Common myeloid progenitor, CD34-positive (primary cell): ENCODE data around the gene TMEM184B.

ENCODE experiments used
- CTCF ChIA-PET: fragments of 350-600 bp; sonication (Branson Sonifier 250); formaldehyde crosslinking; loops from one replicate; lab custom pipeline; 2021; ENCODE audit warnings: antibody characterized with exemption; lab: Charles Lee
- POLR2A ChIA-PET: fragments of 350-600 bp; sonication (Branson Sonifier 250); formaldehyde crosslinking; loops from one replicate; lab custom pipeline; 2021; ENCODE audit warnings: antibody characterized with exemption; lab: Charles Lee
- DNase-seq, 3 donors: peaks; one replicate each; pipeline versions ENCODE4 v3.0.0 to v3.0.0-alpha.2; 2013
- H3K27ac ChIP-seq, 2 experiments: 1 replicate in 1 of 2; 2 replicates in 1 of 2; pipeline ENCODE4 v1.7.0; 2013; ENCODE audit warnings: inconsistent platforms in 2 of 2, low read length in 2 of 2, mild to moderate bottlenecking in 2 of 2, low read depth in 1 of 2, moderate library complexity in 1 of 2; ENCODE audit not compliant: severe bottlenecking in 2 of 2, insufficient read depth in 1 of 2, poor library complexity in 1 of 2
- H3K27me3 ChIP-seq, 5 experiments: replicated peaks in 2 of 5; 1 replicate in 3 of 5; 2 replicates in 2 of 5; pipeline versions ENCODE4 v1.6.1 to v1.7.0; 2013; ENCODE audit warnings: low read length in 4 of 5, mild to moderate bottlenecking in 2 of 5, moderate library complexity in 2 of 5, inconsistent platforms in 1 of 5; ENCODE audit not compliant: insufficient read depth in 5 of 5, control insufficient read depth in 4 of 5
- H3K36me3 ChIP-seq, 4 experiments: 1 replicate in 2 of 4; 2 replicates in 2 of 4; pipeline versions ENCODE4 v1.6.1 to v1.7.0; 2013; ENCODE audit warnings: low read length in 3 of 4, control low read depth in 1 of 4, mild to moderate bottlenecking in 1 of 4; ENCODE audit not compliant: control insufficient read depth in 4 of 4, insufficient read depth in 4 of 4
- H3K4me1 ChIP-seq, 4 experiments: 1 replicate in 3 of 4; 2 replicates in 1 of 4; pipeline versions ENCODE4 v1.6.1 to v1.7.1; 2013; ENCODE audit warnings: low read length in 3 of 4, mild to moderate bottlenecking in 3 of 4, control low read depth in 1 of 4, inconsistent platforms in 1 of 4, moderate library complexity in 1 of 4; ENCODE audit not compliant: control insufficient read depth in 4 of 4, insufficient read depth in 4 of 4; ENCODE audit errors: control extremely low read depth in 1 of 4
- H3K4me3 ChIP-seq, 7 experiments: 1 replicate in 4 of 7; 2 replicates in 3 of 7; pipeline versions ENCODE4 v1.5.1 to v1.7.0; 2013; ENCODE audit warnings: mild to moderate bottlenecking in 7 of 7, low read length in 6 of 7, moderate library complexity in 6 of 7, inconsistent platforms in 2 of 7, low read depth in 2 of 7, control low read depth in 1 of 7; ENCODE audit not compliant: insufficient read depth in 4 of 7, control insufficient read depth in 1 of 7; ENCODE audit errors: extremely low read depth in 1 of 7
- H3K9me3 ChIP-seq, 5 experiments: 1 replicate in 4 of 5; 2 replicates in 1 of 5; pipeline versions ENCODE4 v1.6.1 to v1.7.1; 2013; ENCODE audit warnings: low read length in 4 of 5, mild to moderate bottlenecking in 2 of 5, inconsistent platforms in 1 of 5, low read depth in 1 of 5, moderate library complexity in 1 of 5; ENCODE audit not compliant: control insufficient read depth in 4 of 5, insufficient read depth in 2 of 5; ENCODE audit errors: control extremely low read depth in 1 of 5
- WGBS: methylation state at CpG from one replicate; pipeline ENCODE4 v1.1.5; 2013; ENCODE audit not compliant: insufficient coverage; 5-methylcytosine and 5-hydroxymethylcytosine counted together

The TMEM184B gene

DNA sequence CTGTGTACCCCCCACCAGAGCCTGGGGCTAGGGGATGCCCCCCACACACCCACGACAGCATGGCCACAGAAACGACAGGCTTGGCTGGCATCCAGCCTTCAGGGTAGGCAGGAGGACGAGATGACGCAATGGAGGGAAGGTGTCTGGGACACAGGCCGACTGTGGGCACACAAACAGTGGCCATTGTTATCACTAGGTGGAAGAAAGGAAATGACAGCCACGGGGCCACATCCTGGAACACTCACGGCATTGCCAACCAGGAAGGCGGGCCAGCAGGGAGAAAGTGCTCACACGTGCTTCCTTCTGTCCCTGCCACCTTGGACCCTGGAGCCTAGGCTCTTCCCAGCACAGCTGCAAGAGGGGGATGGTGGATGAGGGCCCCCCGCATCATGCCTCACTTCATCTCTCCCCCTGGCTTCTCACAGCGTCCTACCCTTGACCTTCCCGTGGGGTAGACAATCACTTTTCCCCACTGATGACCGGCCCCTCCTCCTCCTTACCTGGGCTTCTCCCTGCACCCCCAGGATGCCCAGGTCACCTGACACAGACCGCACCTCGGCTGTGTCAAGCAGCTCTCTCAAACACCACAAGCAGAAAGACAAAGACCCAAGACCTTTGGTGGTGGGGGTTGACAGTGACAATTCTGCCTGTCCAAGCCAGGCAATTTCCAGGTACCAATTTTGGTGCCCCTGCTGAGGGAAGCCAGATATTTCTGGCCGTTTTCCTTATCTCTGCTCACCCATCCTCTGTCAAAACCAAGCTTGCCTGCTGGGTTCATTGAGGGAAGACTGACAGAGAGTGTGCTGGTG is 99.8 kb downstream of the TMEM184B start:
- peak overlapping the region; percentile 67 to 75 for H3K27ac ChIP-seq

DNA sequence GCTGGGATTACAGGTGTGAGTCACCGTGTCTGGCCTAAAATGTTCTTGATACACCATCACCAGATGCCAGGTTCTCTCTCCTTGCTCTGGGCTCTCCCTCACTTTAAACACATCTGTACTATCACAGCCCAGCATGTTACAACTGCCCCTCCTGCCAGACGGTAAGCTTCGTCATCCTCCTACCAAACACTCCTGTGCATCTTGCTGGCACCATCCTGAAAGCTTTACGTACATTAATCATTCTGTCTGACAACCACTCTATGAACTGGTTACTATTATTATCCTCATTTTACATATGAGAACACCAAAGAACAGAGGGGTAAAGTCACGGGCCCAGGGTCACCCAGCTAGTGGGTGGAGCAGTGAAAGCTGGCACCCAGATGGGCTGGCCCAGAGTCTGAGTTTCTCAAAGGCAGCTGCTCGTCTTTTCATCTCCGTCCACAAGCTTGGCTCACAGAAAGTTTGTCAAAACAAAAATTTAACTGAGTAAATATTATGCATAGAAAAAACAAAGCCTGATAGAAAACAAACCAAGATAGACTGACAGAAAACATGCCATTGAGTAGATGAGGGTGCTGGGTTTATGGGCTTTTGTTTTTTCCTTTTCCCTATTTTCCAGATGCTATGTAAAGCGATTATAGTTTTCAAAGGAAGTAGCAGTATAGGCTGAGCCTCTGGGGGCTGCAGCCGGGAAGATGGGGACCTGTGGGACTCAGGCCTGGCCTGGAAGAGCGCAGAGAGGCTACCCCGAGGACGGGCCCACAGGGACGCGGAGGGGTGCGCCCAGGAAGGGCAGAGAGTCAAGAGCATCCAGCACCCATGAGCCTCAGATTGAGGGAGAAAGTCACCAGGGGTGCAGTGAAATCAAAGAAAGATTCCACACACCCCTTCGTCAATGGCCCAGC is 100.6 kb downstream of the TMEM184B start:
- Histone ChIP-seq H3K36me3 (peaks cover 0 to 17% (median 4%) of the 10 kb centered on the region in 4 experiments), H3K27ac (peak overlapping the region; percentile 51 to 75), H3K4me3 (peak overlapping the region in 2 of 7 experiments; percentile 4 to 17), H3K27me3 (no peaks in the 10 kb centered on the region), H3K9me3 (no peaks in the 10 kb centered on the region), H3K4me1 (peaks cover 0 to 55% (median 46%) of the 10 kb centered on the region in 4 experiments)
- 75% methylated on average over 10 of the region's 16 CpGs for WGBS
- POLR2A ChIA-PET, result interaction anchor here (0.5 to 1.5 kb wide), 5 partner anchors 8 to 35 kb away, joined by 3 to 5 read pairs (median 4); partner anchors contain the start of gene MAFF
- peak in 2 of 3 donors; percentile 90 to 92 for DNase-seq
- CTCF ChIA-PET, result no interaction called here

More for the DNA sequence above, 99.8 kb downstream of the TMEM184B start:
- Histone ChIP-seq H3K36me3 (peaks cover 0 to 9% (median 1%) of the 10 kb centered on the region in 4 experiments), H3K27me3 (no peaks in the 10 kb centered on the region), H3K9me3 (no peaks in the 10 kb centered on the region), H3K4me3 (peak overlapping the region in 3 of 7 experiments; percentile 4 to 20 (median 17)), H3K4me1 (peaks cover 0 to 63% (median 50%) of the 10 kb centered on the region in 4 experiments)
- WGBS, result 12% methylated on average over 7 of the region's 16 CpGs
- peak; percentile 93 to 99 (median 97) for DNase-seq
- CTCF ChIA-PET, result interaction anchor here (0.9 to 1.4 kb wide), 3 partner anchors 9 to 31 kb away, joined by 3 to 4 read pairs (median 3); partner anchors contain the start of gene PLA2G6
- POLR2A ChIA-PET, result interaction anchor here (0.6 to 1.5 kb wide), 4 partner anchors 7 to 31 kb away, joined by 3 to 5 read pairs (median 4); partner anchors contain the start of gene MAFF

DNA sequence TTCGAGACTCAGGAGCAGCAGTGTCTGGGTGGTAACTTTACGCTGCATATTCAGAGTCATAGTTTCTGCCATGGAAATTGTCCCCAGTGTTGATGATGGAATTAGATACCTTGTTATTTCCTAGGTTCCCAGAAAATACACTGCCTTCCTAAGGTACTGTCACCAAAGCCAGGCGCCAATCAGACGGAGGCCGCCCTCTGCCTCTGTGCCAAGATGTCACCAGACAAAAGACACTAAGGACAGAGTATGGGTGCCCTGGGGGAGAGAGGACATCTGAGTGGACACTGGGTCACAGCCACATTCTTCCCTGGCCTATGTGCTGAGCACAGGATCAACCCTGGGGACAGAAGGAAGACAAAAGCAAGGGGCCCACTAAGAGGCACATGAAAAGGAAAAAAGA is 102.3 kb downstream of the TMEM184B start:
- Histone ChIP-seq H3K4me1 (peaks cover 0 to 38% (median 29%) of the 10 kb centered on the region in 4 experiments), H3K27me3 (no peaks in the 10 kb centered on the region), H3K36me3 (peaks cover 0 to 26% (median 8%) of the 10 kb centered on the region in 4 experiments), H3K9me3 (no peaks in the 10 kb centered on the region), H3K27ac (no peak overlapping the region), H3K4me3 (no peak overlapping the region)
- DNase-seq, result no peak
- ChIA-PET CTCF (interaction anchor here (1.4 kb wide), 1 partner anchor 34 kb away, joined by 3 read pairs; no protein-coding TSS in a partner anchor), POLR2A (no interaction called here)
- 98% methylated on average over 5 of the region's 5 CpGs for WGBS
